Effector memory CD8-positive, alpha-beta T cell (primary cell): ENCODE measurements around the gene SART3.
"Not testable (repeated sequence)": the region's sequence is repeated elsewhere in the genome, so short reads cannot be mapped to it uniquely, and the experiment has no call there.

ENCODE experiments used
- ATAC-seq: fragments of 150-1000 bp; cut with Tn5 transposase; replicated peaks from 2 replicates; pipeline ENCODE4 v1.10.0; 2021; ENCODE audit warnings: mild to moderate bottlenecking, moderate library complexity
- DNase-seq, 3 experiments: peaks; one replicate each; pipeline ENCODE4 v3.0.0; 2021
- H3K27ac Mint-ChIP-seq, 2 donors: one replicate each; pipeline ENCODE4 v1.8.0; 2022; ENCODE audit warnings: mild to moderate bottlenecking in 2 of 2, mixed read lengths in 2 of 2, moderate library complexity in 2 of 2
- H3K27me3 Mint-ChIP-seq, 2 donors: one replicate each; pipeline ENCODE4 v1.8.0; 2022; ENCODE audit warnings: mixed read lengths in 2 of 2
- H3K36me3 Mint-ChIP-seq: one replicate; pipeline ENCODE4 v1.8.0; 2022; ENCODE audit warnings: mild to moderate bottlenecking, moderate library complexity, mixed read lengths; ENCODE audit not compliant: insufficient read depth
- H3K4me1 Mint-ChIP-seq, 2 donors: one replicate each; pipeline ENCODE4 v1.8.0; 2022; ENCODE audit warnings: low read depth in 2 of 2, mixed read lengths in 2 of 2
- H3K4me3 Mint-ChIP-seq, 2 donors: one replicate each; pipeline ENCODE4 v1.8.0; 2022; ENCODE audit warnings: mild to moderate bottlenecking in 2 of 2, mixed read lengths in 2 of 2, moderate library complexity in 2 of 2
- H3K9me3 Mint-ChIP-seq, 2 donors: one replicate each; pipeline ENCODE4 v1.8.0; 2022; ENCODE audit warnings: mixed read lengths in 2 of 2

The SART3 gene

DNA sequence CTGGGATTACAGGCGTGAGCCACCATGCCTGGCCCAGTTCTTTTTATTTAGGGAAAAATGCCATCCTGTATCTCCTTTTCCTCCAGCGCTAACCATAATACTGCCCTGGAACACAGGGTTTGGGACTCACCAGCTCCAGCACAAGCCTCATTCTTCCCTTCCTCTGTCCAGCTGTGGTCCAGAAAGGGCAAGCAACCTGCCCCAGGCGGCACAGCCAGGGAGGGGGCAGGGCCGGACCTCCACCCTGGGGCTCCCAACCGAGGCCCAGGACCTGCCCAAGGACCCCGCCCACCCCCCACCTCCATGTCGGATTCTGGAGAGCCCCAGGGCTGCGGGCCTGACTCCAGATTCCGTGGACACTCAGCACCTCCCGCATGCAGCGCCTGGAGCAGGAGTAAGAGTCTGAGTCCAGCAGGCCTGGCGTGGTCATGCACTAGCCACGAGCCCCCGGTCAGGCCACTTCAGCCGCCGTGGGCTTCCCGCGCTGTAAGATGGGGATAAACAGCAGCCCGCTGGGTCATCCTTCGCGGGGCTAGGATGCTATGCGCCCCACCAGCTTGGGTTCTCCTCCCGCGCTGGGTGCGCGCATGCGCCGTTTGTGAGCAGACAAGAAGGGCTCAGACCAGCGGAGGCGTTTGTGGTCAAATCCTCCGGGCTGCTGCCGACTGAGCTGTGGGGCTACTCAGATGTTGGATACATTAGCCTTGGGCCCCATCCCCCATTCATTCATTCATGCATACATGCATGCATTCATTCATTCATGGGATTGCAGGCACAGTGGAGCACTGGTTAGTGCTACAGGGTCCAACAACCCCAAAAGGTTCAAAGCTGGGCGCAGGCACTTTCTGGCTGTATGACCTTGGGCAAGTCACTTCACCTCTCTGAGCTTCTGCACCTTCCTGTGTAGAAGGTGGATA lies 20.6 kb upstream of the SART3 start:
- H3K36me3 Mint-ChIP-seq, result peaks cover 10% of the 10 kb centered on the region
- peaks cover 8 to 13% of the 10 kb centered on the region in 2 donors for H3K9me3 Mint-ChIP-seq
- peaks cover 7 to 10% of the 10 kb centered on the region in 2 donors for H3K4me1 Mint-ChIP-seq
- H3K27me3 Mint-ChIP-seq, result peaks cover 6 to 18% of the 10 kb centered on the region in 2 donors
- H3K4me3 Mint-ChIP-seq, result no peak overlapping the region
- H3K27ac Mint-ChIP-seq, result no peak overlapping the region
- DNase-seq (no peak), ATAC-seq (no peak)

DNA sequence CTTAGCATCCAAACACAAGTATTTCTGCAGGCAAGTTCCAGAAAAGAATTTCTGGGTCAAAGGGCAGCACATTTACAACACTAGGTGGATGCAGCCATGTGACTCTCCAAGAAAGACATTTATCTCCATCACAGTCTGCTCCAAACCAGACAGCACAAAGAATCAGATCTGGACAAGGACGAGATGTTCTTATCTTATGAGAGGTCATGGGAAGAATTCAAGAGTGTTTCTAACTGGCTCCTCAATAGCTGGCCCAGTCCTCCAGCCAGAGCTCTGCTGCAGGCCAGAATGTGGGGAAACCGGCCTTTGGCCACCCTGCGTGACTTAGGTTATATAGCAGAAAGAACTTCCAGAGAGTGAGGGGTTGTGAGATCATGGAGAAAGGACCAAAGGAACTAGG lies 19.6 kb upstream of the SART3 start:
- no peak for DNase-seq
- Mint-ChIP-seq H3K9me3 (peaks cover 8 to 13% of the 10 kb centered on the region in 2 donors), H3K27ac (peak overlapping the region in 1 of 2 donors; percentile 5)

GRCh38 chr12:108578813-108579212 lies 17.8 kb upstream of the SART3 start:
- Mint-ChIP-seq H3K36me3 (peaks cover 10% of the 10 kb centered on the region), H3K4me1 (peaks cover 9 to 10% of the 10 kb centered on the region in 2 donors), H3K27me3 (peaks cover 0 to 11% of the 10 kb centered on the region in 2 donors), H3K4me3 (peak overlapping the region in 1 of 2 donors; percentile 12), H3K27ac (peak overlapping the region; percentile 74 to 79), H3K9me3 (peaks cover 8 to 13% of the 10 kb centered on the region in 2 donors)
- peak; percentile 57 for ATAC-seq
- peak in 2 of 3 experiments; percentile 9 to 17 for DNase-seq

More for the DNA sequence above, 19.6 kb upstream of the SART3 start:
- Mint-ChIP-seq H3K36me3 (peaks cover 10% of the 10 kb centered on the region), H3K4me3 (no peak overlapping the region), H3K27me3 (peaks cover 6 to 11% of the 10 kb centered on the region in 2 donors), H3K4me1 (peaks cover 7 to 10% of the 10 kb centered on the region in 2 donors)
- no peak for ATAC-seq

DNA sequence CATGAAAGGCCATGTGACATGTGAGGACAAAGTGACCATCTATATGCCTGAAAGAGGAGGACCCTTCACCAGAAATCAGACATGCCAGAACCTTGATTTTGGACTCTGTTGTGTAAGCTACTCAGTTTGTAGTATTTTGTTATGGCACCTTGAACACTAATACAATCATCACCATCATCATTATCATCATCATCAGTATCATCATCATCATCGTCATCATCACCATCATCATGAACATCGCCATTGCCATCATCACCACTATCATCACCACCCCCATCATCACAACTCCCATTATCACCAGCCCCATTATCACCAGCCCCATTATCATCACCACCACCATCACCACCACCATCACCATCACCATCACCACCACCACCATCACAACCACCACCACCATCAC lies 17.3 kb upstream of the SART3 start:
- Mint-ChIP-seq H3K27ac (peak overlapping the region; percentile 74 to 79), H3K4me3 (no peak overlapping the region), H3K9me3 (peaks cover 8 to 13% of the 10 kb centered on the region in 2 donors)

DNA sequence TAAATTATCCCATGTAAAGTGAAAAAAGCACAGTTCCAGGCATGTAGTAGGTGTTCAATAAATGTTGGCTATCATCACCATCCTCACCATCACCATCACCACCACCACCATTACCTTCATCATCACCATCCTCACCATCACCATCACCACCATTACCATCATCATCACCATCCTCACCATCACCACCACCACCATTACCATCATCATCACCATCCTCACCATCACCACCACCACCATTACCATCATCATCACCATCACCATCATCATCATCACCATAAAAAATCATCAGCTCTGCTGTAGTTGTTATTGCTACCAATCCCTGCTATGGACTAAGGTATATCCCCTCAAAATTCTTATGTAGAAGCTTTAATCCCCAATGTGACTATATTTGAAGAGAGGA lies 16.5 kb upstream of the SART3 start:
- Mint-ChIP-seq H3K27ac (no peak overlapping the region), H3K4me1 (peaks cover 9 to 10% of the 10 kb centered on the region in 2 donors), H3K27me3 (peaks cover 0 to 11% of the 10 kb centered on the region in 2 donors), H3K4me3 (no peak overlapping the region), H3K36me3 (peaks cover 10% of the 10 kb centered on the region), H3K9me3 (peaks cover 8 to 13% of the 10 kb centered on the region in 2 donors)
- DNase-seq (no peak), ATAC-seq (no peak)

More for the DNA sequence above, 17.3 kb upstream of the SART3 start:
- ATAC-seq, result no peak
- peaks cover 10% of the 10 kb centered on the region for H3K36me3 Mint-ChIP-seq
- H3K27me3 Mint-ChIP-seq, result peaks cover 0 to 11% of the 10 kb centered on the region in 2 donors
- no peak for DNase-seq
- H3K4me1 Mint-ChIP-seq, result peaks cover 9 to 10% of the 10 kb centered on the region in 2 donors

GRCh38 chr12:108576660-108577234 lies 15.8 kb upstream of the SART3 start:
- H3K36me3 Mint-ChIP-seq, result peaks cover 10% of the 10 kb centered on the region
- H3K4me1 Mint-ChIP-seq, result peaks cover 9 to 14% of the 10 kb centered on the region in 2 donors
- H3K27me3 Mint-ChIP-seq, result peaks cover 0 to 11% of the 10 kb centered on the region in 2 donors
- DNase-seq, result no peak
- H3K9me3 Mint-ChIP-seq, result peaks cover 8 to 13% of the 10 kb centered on the region in 2 donors
- H3K27ac Mint-ChIP-seq, result no peak overlapping the region
- ATAC-seq, result no peak
- no peak overlapping the region for H3K4me3 Mint-ChIP-seq

DNA sequence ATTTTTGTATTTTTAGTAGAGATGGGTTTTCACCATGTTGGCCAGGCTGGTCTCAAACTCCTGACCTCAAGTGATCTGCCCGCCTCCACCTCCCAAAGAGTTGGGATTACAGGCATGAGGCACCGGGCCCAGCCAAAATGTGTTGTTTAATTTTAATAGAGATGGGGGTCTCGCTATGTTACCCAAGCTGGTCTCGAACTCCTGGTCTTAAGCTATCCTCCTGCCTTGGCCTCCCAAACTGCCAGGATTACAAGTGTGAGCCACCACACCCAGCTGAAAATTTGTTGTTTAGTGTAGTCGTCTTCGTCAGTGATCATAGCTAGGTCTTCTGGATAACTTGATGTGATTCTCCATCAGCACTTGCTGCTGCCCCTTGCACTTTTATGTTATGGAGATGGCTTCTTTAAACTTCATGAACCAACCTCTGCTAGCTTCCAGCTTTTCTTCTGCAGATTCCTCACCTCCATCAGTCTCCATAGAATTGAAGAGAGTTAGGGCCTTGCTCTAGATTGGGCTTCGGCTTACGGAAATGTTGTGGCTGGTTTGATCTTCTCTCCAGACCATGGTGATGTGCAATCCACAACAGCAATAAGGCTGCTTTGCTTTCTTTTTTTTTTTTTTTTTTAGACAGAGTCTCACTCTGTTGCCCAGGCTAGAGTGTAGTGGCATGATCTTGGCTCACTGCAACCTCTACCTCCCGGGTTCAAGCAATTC lies 14.4 kb upstream of the SART3 start:
- H3K27ac Mint-ChIP-seq, result no peak overlapping the region
- H3K36me3 Mint-ChIP-seq, result peaks cover 12% of the 10 kb centered on the region
- ATAC-seq (no peak), DNase-seq (no peak)
- H3K27me3 Mint-ChIP-seq, result peaks cover 0 to 11% of the 10 kb centered on the region in 2 donors
- H3K4me1 Mint-ChIP-seq, result peaks cover 9 to 12% of the 10 kb centered on the region in 2 donors
- H3K4me3 Mint-ChIP-seq, result no peak overlapping the region
- H3K9me3 Mint-ChIP-seq, result peaks cover 8 to 13% of the 10 kb centered on the region in 2 donors

GRCh38 chr12:108574276-108574675 lies 13.3 kb upstream of the SART3 start:
- not testable (repeated sequence) for ATAC-seq, H3K4me3 Mint-ChIP-seq, DNase-seq
- peaks cover 8 to 12% of the 10 kb centered on the region in 2 donors for H3K9me3 Mint-ChIP-seq
- peak overlapping the region in 1 of 2 donors; percentile 74 for H3K27ac Mint-ChIP-seq
- H3K27me3 Mint-ChIP-seq, result peaks cover 0 to 11% of the 10 kb centered on the region in 2 donors
- H3K4me1 Mint-ChIP-seq, result peaks cover 9 to 11% of the 10 kb centered on the region in 2 donors
- peaks cover 12% of the 10 kb centered on the region for H3K36me3 Mint-ChIP-seq

DNA sequence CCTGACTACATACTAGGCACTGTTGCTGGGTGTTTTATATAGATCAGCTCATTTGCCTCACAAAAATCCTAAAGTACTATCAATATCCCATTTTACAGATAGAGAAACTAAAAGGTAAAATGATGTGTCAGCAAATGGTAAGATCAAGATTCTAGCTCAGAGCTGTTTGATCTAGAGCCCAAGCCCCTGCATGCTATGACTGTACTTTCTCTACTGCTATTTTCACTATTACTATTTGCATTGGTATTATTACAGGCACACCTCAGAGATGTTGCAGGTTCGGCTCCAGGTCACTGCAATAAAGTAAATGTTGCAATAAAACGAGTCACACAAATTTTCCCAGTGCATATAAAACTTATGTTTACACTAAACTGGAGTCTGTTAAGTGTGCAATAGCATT lies 12.3 kb upstream of the SART3 start:
- ATAC-seq (no peak), DNase-seq (no peak)
- H3K9me3 Mint-ChIP-seq, result peaks cover 1 to 2% of the 10 kb centered on the region in 2 donors

DNA sequence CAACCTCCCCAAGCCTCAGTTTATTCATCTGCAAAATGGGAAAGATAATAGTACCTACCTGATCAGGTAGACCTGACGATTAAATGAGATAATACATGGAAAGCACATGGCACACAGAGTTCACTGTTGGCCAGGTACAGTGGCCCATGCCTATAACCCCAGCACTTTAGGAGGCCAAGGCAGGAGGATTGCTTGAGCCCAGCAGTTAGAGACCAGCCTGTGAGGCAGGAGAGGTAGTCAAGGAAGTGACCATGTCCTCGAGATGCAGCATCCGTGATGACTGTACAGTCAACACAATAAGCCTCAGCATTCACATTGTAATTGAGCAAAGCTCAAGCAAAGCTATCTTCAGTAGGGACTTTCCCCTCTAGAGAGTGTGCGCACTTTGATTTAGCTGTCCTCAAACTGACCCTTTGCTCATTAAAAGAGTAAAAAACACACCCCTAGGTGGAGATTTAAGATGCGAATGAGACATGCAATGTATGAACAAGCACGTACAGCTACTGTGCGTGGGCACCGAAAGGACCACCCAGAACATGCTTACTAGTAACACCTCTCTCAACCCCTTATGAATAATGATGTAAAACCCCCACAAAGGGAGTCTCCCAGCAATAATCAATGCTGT lies 11.3 kb upstream of the SART3 start:
- peak overlapping the region; percentile 44 to 84 for H3K27ac Mint-ChIP-seq
- peak overlapping the region in 1 of 2 donors; percentile 5 for H3K4me3 Mint-ChIP-seq
- H3K27me3 Mint-ChIP-seq, result peaks cover 0 to 3% of the 10 kb centered on the region in 2 donors
- peaks cover 13 to 16% of the 10 kb centered on the region in 2 donors for H3K4me1 Mint-ChIP-seq
- no peak for ATAC-seq
- no peaks in the 10 kb centered on the region for H3K9me3 Mint-ChIP-seq
- H3K36me3 Mint-ChIP-seq, result peaks cover 16% of the 10 kb centered on the region
- no peak for DNase-seq

More for the DNA sequence above, 12.3 kb upstream of the SART3 start:
- Mint-ChIP-seq H3K27me3 (peaks cover 0 to 11% of the 10 kb centered on the region in 2 donors), H3K27ac (no peak overlapping the region), H3K4me1 (peaks cover 10 to 14% of the 10 kb centered on the region in 2 donors), H3K36me3 (peaks cover 10% of the 10 kb centered on the region), H3K4me3 (no peak overlapping the region)

DNA sequence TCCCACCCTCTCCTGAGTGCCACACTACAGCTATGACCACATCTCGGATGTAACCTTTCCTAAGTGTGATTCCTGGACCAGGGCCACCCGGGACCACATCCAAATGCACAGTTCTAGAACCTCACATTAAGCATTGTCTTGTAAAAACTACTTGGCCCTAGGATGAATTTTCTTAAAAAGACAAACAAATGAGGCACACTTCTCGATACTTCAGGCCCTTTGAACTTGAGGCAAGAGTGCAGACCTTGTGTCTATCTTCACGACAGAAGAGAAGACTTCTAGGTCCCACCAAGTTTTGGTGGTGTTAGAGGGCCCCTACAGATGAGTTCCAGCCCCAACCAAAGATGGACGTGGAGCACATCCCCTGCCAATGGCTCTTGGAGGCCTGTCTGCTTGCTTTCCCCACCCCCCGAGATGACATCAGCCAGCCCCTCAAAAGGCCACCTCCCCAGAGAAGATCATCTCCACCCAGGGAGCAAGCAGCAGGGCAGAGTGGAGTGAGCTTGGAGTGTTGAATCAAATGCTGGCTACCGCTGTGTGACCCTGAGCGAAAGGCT lies 10.7 kb upstream of the SART3 start:
- DNase-seq, result no peak
- H3K4me3 Mint-ChIP-seq, result no peak overlapping the region
- peaks cover 13 to 16% of the 10 kb centered on the region in 2 donors for H3K4me1 Mint-ChIP-seq
- peaks cover 19% of the 10 kb centered on the region for H3K36me3 Mint-ChIP-seq
- peak overlapping the region; percentile 44 to 84 for H3K27ac Mint-ChIP-seq
- ATAC-seq, result no peak
- no peaks in the 10 kb centered on the region for H3K27me3 Mint-ChIP-seq
- no peaks in the 10 kb centered on the region for H3K9me3 Mint-ChIP-seq

- H3K4me3 Mint-ChIP-seq, result no peak overlapping the region
- no peak for DNase-seq
- no peaks in the 10 kb centered on the region for H3K27me3 Mint-ChIP-seq
- H3K36me3 Mint-ChIP-seq, result peaks cover 23% of the 10 kb centered on the region
- H3K4me1 Mint-ChIP-seq, result peaks cover 13 to 16% of the 10 kb centered on the region in 2 donors
- H3K27ac Mint-ChIP-seq, result peak overlapping the region; percentile 32 to 88
- ATAC-seq, result no peak
- no peaks in the 10 kb centered on the region for H3K9me3 Mint-ChIP-seq
These were observed 10.0 kb upstream of the SART3 start for GRCh38 chr12:108570743-108571608.
